Activated CD8-positive, alpha-beta T cell treated with anti-CD3 and anti-CD28 coated beads for 36 hours (primary cell): ENCODE measurements around the gene TMEM219. TPM values are rescaled to one million over a fixed set of nuclear protein-coding genes. Genes with fewer than 3 reads are reported as not detected.

Source experiments
- ATAC-seq: fragments of 200-7000 bp; cut with Tn5 transposase; one replicate; pipeline ENCODE4 v1.10.0; 2021; ENCODE audit warnings: mild to moderate bottlenecking, moderate library complexity
- CTCF ChIA-PET: fragments of 350-600 bp; sonication (Branson Sonifier 250); formaldehyde crosslinking; loops from one replicate; lab custom pipeline; 2021; ENCODE audit warnings: antibody characterized with exemption; lab: Charles Lee
- POLR2A ChIA-PET: fragments of 350-600 bp; sonication (Branson Sonifier 250); formaldehyde crosslinking; loops from one replicate; lab custom pipeline; 2021; ENCODE audit warnings: antibody characterized with exemption; lab: Charles Lee
- DNase-seq: peaks from one replicate; pipeline ENCODE4 v3.0.0-alpha.2; 2020
- H3K27ac Mint-ChIP-seq: one replicate; pipeline ENCODE4 v1.8.0; 2021; ENCODE audit warnings: mild to moderate bottlenecking, mixed read lengths
- H3K27me3 Mint-ChIP-seq: one replicate; pipeline ENCODE4 v1.8.0; 2021; ENCODE audit warnings: mixed read lengths
- H3K36me3 Mint-ChIP-seq: one replicate; pipeline ENCODE4 v1.8.0; 2021; ENCODE audit warnings: low read depth, mixed read lengths
- H3K4me1 Mint-ChIP-seq: one replicate; pipeline ENCODE4 v1.8.0; 2021; ENCODE audit warnings: low read depth, mixed read lengths
- H3K4me3 Mint-ChIP-seq: one replicate; pipeline ENCODE4 v1.8.0; 2021; ENCODE audit warnings: mild to moderate bottlenecking, moderate library complexity, mixed read lengths
- H3K9me3 Mint-ChIP-seq: one replicate; pipeline ENCODE4 v1.8.0; 2021; ENCODE audit warnings: mixed read lengths
- intact Hi-C: fragments of 100-400 bp; cut with micrococcal nuclease; formaldehyde crosslinking; loops from one replicate; pipeline ENCODE4 v1.10.0; 2022
- total RNA-seq, 2 experiments: library from RNA; stranded (reverse); gene quantifications; one replicate each; pipeline ENCODE4 v1.2.3, GENCODE V29; 2021
- TF ChIP-seq, protein P1 (sequence below): fragments of 200-600 bp; IDR thresholded peaks from one replicate; pipeline ENCODE4 v1.8.0; 2022; ENCODE audit warnings: antibody characterized with exemption, mild to moderate bottlenecking

TMEM219 gene
- total RNA-seq, 2 experiments from 2014 or later = 31.9 to 34.9 TPM

DNA sequence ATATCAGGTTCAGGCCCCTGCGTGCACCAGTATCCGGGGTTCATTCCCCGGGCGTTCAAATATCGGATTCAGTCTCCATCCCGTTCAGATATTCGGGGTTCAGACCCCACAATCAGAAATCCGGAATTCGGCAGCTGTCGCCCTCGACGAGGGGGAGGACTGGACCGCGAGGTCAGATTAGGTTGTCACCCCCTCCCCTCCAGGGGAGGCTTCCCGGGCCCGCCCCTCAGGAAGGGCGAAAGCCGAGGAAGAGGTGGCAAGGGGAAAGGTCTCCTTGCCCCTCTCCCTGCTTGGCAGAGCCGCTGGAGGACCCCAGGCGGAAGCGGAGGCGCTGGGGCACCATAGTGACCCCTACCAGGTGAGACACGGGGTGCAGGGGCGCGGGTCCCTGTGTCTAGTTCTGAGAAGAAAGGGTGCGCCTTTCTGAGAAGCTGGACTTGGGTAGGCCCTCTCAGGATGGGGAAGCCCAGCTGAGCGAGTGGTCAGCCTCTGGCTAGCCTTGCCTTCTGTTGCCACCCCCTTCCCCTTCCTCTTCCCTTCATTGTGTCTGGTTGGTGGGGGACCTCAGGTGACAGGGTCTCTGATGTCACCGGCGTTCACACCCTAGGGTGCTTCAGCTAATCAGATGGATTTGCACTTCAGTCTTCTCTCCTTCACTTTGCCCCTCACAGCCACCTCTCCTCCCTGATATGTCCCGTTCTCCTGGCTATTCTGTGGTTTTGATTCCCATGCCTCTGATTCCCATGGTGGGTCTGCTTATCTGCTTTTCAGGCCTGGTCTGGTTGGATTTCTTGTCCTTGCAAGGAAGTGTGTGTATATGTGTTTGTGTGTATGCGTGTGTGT, 12.6 kb downstream of the TMEM219 start:
- ChIA-PET CTCF (interaction anchor here (0.6 to 2.7 kb wide), 9 partner anchors 11 to 273 kb away, joined by 3 to 20 read pairs (median 3); partner anchors contain the start of gene TMEM219), POLR2A (interaction anchor here (1.0 to 8.9 kb wide), 7 partner anchors 11 to 167 kb away, joined by 3 to 74 read pairs (median 8); partner anchors contain the start of genes HIRIP3, INO80E, MAZ and TMEM219)
- peaks cover 30% of the 10 kb centered on the region for H3K4me1 Mint-ChIP-seq
- intact Hi-C loops = no loop called here
- peaks cover 6% of the 10 kb centered on the region for H3K9me3 Mint-ChIP-seq
- H3K27ac Mint-ChIP-seq = peak overlapping the region; percentile 91
- TF ChIP-seq, protein P1, sequence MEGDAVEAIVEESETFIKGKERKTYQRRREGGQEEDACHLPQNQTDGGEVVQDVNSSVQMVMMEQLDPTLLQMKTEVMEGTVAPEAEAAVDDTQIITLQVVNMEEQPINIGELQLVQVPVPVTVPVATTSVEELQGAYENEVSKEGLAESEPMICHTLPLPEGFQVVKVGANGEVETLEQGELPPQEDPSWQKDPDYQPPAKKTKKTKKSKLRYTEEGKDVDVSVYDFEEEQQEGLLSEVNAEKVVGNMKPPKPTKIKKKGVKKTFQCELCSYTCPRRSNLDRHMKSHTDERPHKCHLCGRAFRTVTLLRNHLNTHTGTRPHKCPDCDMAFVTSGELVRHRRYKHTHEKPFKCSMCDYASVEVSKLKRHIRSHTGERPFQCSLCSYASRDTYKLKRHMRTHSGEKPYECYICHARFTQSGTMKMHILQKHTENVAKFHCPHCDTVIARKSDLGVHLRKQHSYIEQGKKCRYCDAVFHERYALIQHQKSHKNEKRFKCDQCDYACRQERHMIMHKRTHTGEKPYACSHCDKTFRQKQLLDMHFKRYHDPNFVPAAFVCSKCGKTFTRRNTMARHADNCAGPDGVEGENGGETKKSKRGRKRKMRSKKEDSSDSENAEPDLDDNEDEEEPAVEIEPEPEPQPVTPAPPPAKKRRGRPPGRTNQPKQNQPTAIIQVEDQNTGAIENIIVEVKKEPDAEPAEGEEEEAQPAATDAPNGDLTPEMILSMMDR = no peak
- DNase-seq (peak; percentile 47), ATAC-seq (no peak)
- H3K4me3 Mint-ChIP-seq = peak overlapping the region; percentile 80
- peaks cover 21% of the 10 kb centered on the region for H3K36me3 Mint-ChIP-seq
- H3K27me3 Mint-ChIP-seq = no peaks in the 10 kb centered on the region

DNA sequence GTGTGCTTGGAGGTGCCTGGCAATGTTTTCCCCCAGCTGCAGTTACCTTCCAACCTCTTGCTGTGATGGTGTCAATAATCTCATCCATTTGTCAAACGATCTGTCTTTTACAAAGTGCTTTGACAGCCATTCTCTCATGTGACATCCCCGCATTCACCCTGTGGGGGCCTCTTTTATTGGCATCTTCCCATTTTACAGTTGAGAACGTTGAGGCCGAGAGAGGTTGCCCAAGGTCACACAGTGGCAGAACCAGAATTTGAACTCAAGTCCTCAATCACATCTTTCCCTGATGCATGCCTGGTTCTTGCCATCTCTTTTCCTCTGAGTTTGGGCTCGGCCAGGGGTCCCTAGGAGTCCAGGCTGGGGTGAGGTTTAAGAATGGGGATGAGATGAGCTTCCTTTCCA, 13.3 kb downstream of the TMEM219 start:
- intact Hi-C loops = no loop called here
- Mint-ChIP-seq H3K4me1 (peaks cover 30% of the 10 kb centered on the region), H3K4me3 (peak overlapping the region; percentile 80), H3K9me3 (peaks cover 6% of the 10 kb centered on the region), H3K36me3 (peaks cover 23% of the 10 kb centered on the region), H3K27ac (peak overlapping the region; percentile 53), H3K27me3 (no peaks in the 10 kb centered on the region)
- DNase-seq = no peak
- ChIA-PET POLR2A (interaction anchor here (1.3 to 8.9 kb wide), 3 partner anchors 10 to 20 kb away, joined by 3 to 74 read pairs (median 19); partner anchors contain the start of genes HIRIP3, INO80E and TMEM219), CTCF (interaction anchor here (0.6 to 2.7 kb wide), 5 partner anchors 11 to 127 kb away, joined by 3 to 8 read pairs (median 3); no protein-coding TSS in a partner anchor)
- ATAC-seq = no peak
- TF ChIP-seq, protein P1 = no peak

GRCh38 chr16:29975811-29976511, 14.1 kb downstream of the TMEM219 start:
- Mint-ChIP-seq H3K36me3 (peaks cover 23% of the 10 kb centered on the region), H3K27me3 (no peaks in the 10 kb centered on the region), H3K4me3 (peak overlapping the region; percentile 80), H3K9me3 (peaks cover 6% of the 10 kb centered on the region), H3K27ac (peak overlapping the region; percentile 37), H3K4me1 (peaks cover 30% of the 10 kb centered on the region)
- peak; percentile 14 for DNase-seq
- POLR2A ChIA-PET = interaction anchor here (1.1 to 8.9 kb wide), 3 partner anchors 10 to 27 kb away, joined by 3 to 74 read pairs (median 3); partner anchors contain the start of genes HIRIP3 and INO80E
- TF ChIP-seq, protein P1 = no peak
- CTCF ChIA-PET = interaction anchor here (1.2 to 1.4 kb wide), 3 partner anchors 51 to 160 kb away, joined by 3 to 5 read pairs (median 4); partner anchors contain the start of gene PAGR1
- intact Hi-C loops = no loop called here
- ATAC-seq = no peak

- H3K36me3 Mint-ChIP-seq = peaks cover 23% of the 10 kb centered on the region
- peaks cover 30% of the 10 kb centered on the region for H3K4me1 Mint-ChIP-seq
- H3K9me3 Mint-ChIP-seq = peaks cover 6% of the 10 kb centered on the region
- CTCF ChIA-PET = interaction anchor here (1.2 kb wide), 1 partner anchor 161 kb away, joined by 4 read pairs; the partner anchor contains the start of gene PAGR1
- TF ChIP-seq, protein P1 = no peak
- H3K27me3 Mint-ChIP-seq = no peaks in the 10 kb centered on the region
- DNase-seq (no peak), ATAC-seq (no peak)
- POLR2A ChIA-PET = interaction anchor here (8.9 kb wide), 1 partner anchor 17 kb away, joined by 74 read pairs; the partner anchor contains the start of genes HIRIP3 and INO80E
- no peak overlapping the region for H3K4me3 Mint-ChIP-seq
- H3K27ac Mint-ChIP-seq = no peak overlapping the region
- intact Hi-C loops = no loop called here
These were observed 15.4 kb downstream of the TMEM219 start for GRCh38 chr16:29977063-29977825.
